ENCODE measurements around the gene HHIPL1.

DNA sequence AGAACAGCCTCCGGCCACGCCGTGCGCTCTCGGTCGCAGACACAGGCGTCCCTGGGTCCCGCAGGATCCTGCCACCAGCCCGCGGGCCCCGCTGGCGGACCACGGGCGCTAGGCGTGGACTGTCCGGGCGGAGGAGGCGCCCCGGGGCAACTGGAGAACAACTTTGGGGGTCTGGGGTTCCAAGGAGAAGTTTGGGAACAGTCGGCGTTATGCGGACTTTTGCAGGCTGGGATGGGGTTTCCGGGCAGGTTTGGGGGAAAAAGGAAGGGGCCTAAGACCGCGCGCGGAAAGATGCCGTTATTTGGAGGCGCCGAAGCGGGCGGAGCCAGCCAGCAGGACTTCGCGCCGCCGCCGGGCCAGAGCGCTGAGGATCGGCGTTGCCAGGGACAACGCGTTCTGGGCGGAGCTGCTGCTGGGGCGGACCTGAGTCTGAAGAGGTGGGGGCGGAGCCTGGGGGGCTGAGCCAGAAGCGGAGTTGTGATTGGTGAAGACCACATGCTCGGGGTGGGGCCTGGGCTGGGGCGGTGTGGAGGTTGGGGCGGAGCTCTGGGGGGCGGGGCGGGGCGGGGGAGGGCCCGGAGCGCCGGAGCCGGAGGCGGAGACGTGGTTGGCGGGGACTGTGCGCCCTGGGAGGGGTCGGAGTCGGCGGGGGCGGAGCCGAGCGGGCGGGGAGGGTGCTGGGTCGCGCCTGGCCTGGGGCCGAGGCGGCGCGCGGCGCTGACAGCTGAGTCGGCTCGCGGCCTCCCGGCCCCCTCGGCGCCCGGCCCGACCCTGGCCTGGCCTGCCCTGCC lies 38.9 kb downstream of the HHIPL1 start, which contains the start of gene CYP46A1:
- TF ChIP-seq, protein P1, sequence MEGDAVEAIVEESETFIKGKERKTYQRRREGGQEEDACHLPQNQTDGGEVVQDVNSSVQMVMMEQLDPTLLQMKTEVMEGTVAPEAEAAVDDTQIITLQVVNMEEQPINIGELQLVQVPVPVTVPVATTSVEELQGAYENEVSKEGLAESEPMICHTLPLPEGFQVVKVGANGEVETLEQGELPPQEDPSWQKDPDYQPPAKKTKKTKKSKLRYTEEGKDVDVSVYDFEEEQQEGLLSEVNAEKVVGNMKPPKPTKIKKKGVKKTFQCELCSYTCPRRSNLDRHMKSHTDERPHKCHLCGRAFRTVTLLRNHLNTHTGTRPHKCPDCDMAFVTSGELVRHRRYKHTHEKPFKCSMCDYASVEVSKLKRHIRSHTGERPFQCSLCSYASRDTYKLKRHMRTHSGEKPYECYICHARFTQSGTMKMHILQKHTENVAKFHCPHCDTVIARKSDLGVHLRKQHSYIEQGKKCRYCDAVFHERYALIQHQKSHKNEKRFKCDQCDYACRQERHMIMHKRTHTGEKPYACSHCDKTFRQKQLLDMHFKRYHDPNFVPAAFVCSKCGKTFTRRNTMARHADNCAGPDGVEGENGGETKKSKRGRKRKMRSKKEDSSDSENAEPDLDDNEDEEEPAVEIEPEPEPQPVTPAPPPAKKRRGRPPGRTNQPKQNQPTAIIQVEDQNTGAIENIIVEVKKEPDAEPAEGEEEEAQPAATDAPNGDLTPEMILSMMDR (conservative IDR thresholded peaks at IDR 0.05; ENCODE audit: low read length) = no peak
- no peak for TF ChIP-seq EZH2phosphoT487 (IDR thresholded peaks at IDR 0.05; ENCODE audit: borderline replicate concordance)

All from Loucy (cell line).